Caco-2 (cell line): Measurements from ENCODE around the gene USP44. TPM values are rescaled to one million over a fixed set of nuclear protein-coding genes. Genes with fewer than 3 reads are reported as not detected.

Experiments
- BruUV-seq: library from RNA; stranded (reverse); fragments of 400-500 nt; replicated peaks from 2 replicates; lab custom pipeline; 2021; lab: Mats Ljungman, UMichigan
- CTCF ChIA-PET: fragments of 300-600 bp; sonication (Branson Sonifier 250); formaldehyde crosslinking; loops from one replicate; lab custom pipeline; 2022; ENCODE audit warnings: antibody characterized with exemption; lab: Charles Lee
- POLR2A ChIA-PET: fragments of 300-600 bp; sonication (Branson Sonifier 250); formaldehyde crosslinking; loops from one replicate; lab custom pipeline; 2022; ENCODE audit warnings: antibody characterized with exemption; lab: Charles Lee
- DNase-seq, 2 experiments: peaks; one replicate each; pipeline versions ENCODE4 v3.0.0 to v3.0.0-alpha.2; 2020 to 2022
- H3K27me3 ChIP-seq: replicated peaks from 2 replicates; pipeline ENCODE4 v1.6.0; 2011; ENCODE audit warnings: low read length; ENCODE audit not compliant: control insufficient read depth, insufficient read depth
- H3K36me3 ChIP-seq: 2 replicates; pipeline ENCODE4 v1.5.1; 2011; ENCODE audit warnings: low read length; ENCODE audit not compliant: control insufficient read depth, insufficient read depth
- H3K4me1 ChIP-seq: fragments of 250-450 bp; sonication (Bioruptor Pico); 2 replicates; pipeline ENCODE4 v1.5.1; 2020; ENCODE audit warnings: mild to moderate bottlenecking
- H3K4me3 ChIP-seq: 2 replicates; pipeline ENCODE4 v1.5.1; 2011; ENCODE audit warnings: low read depth, mild to moderate bottlenecking, control low read depth, low read length
- H3K9me3 ChIP-seq: fragments of 250-450 bp; sonication (Bioruptor Pico); 2 replicates; pipeline ENCODE4 v1.5.1; 2020; ENCODE audit warnings: mild to moderate bottlenecking, moderate library complexity
- H3K27ac Mint-ChIP-seq: one replicate; pipeline ENCODE4 v1.8.0; 2022; ENCODE audit warnings: mixed read lengths; ENCODE audit not compliant: unreplicated experiment
- H3K27me3 Mint-ChIP-seq: one replicate; pipeline ENCODE4 v1.8.0; 2022; ENCODE audit warnings: mixed read lengths; ENCODE audit not compliant: insufficient read depth, unreplicated experiment
- H3K36me3 Mint-ChIP-seq: one replicate; pipeline ENCODE4 v1.8.0; 2022; ENCODE audit warnings: mild to moderate bottlenecking, mixed read lengths; ENCODE audit not compliant: insufficient read depth, unreplicated experiment
- H3K4me1 Mint-ChIP-seq: one replicate; pipeline ENCODE4 v1.8.0; 2022; ENCODE audit warnings: low read depth, mixed read lengths; ENCODE audit not compliant: unreplicated experiment
- H3K4me3 Mint-ChIP-seq: one replicate; pipeline ENCODE4 v1.8.0; 2022; ENCODE audit warnings: mild to moderate bottlenecking, moderate library complexity, mixed read lengths; ENCODE audit not compliant: unreplicated experiment
- H3K9me3 Mint-ChIP-seq: one replicate; pipeline ENCODE4 v1.8.0; 2022; ENCODE audit warnings: mixed read lengths; ENCODE audit not compliant: unreplicated experiment
- intact Hi-C: fragments of 100-400 bp; cut with micrococcal nuclease; formaldehyde crosslinking; loops from one replicate; pipeline ENCODE4 v1.10.0; 2022; ENCODE audit not compliant: unreplicated experiment
- total RNA-seq: library from RNA; stranded (reverse); gene quantifications from 2 replicates; pipeline ENCODE4 v1.2.3, GENCODE V29; 2022
- TF ChIP-seq, protein P1 (sequence below), 2 experiments: fragments of 200-600 bp in 1 of 2; IDR thresholded peaks; 1 replicate in 1 of 2; 2 replicates in 1 of 2; pipeline versions ENCODE4 v1.5.1 to v1.8.0; 2011 to 2022; ENCODE audit warnings: antibody characterized with exemption in 1 of 2, control low read depth in 1 of 2, inconsistent platforms in 1 of 2, low read depth in 1 of 2, low read length in 1 of 2, mild to moderate bottlenecking in 1 of 2, moderate library complexity in 1 of 2; ENCODE audit not compliant: insufficient read depth in 1 of 2, severe bottlenecking in 1 of 2, unreplicated experiment in 1 of 2

The USP44 gene
- total RNA-seq, 1 experiment from 2014 or later: 0.14 TPM

DNA sequence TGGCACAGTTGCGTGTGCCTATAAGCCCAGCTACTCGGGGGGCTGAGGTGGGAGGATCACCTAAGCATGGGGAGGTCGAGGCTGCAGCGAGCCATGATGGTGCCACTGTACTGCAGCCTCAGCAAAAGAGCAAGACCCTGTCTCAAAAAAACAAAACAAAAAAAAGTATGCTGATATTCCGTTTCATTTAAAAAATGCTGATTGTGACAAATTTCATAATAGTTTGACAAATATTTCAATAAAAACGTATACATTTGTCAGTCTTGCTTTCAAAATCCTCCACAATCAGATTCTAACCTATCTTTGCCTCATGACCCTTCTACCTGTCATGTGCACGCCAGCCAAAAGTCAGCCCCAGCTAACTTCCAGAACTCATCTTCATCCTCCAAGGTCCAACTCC is 9.8 kb downstream of the USP44 start:
- CTCF ChIA-PET: no interaction called here
- no TSS peak for BruUV-seq
- no peak overlapping the region for H3K27ac Mint-ChIP-seq
- H3K4me1 ChIP-seq: peaks cover 4% of the 10 kb centered on the region; the same call in 1 of the 2 replicates
- no peak overlapping the region for H3K4me3 Mint-ChIP-seq
- no peaks in the 10 kb centered on the region for H3K27me3 Mint-ChIP-seq
- no peaks in the 10 kb centered on the region for H3K27me3 ChIP-seq
- no peaks in the 10 kb centered on the region for H3K9me3 Mint-ChIP-seq
- POLR2A ChIA-PET: no interaction called here
- H3K36me3 ChIP-seq: no peaks in the 10 kb centered on the region
- H3K36me3 Mint-ChIP-seq: no peaks in the 10 kb centered on the region
- H3K4me3 ChIP-seq: no peak overlapping the region
- no peaks in the 10 kb centered on the region for H3K9me3 ChIP-seq
- intact Hi-C loops: no loop called here
- H3K4me1 Mint-ChIP-seq: no peaks in the 10 kb centered on the region
- TF ChIP-seq, protein P1, sequence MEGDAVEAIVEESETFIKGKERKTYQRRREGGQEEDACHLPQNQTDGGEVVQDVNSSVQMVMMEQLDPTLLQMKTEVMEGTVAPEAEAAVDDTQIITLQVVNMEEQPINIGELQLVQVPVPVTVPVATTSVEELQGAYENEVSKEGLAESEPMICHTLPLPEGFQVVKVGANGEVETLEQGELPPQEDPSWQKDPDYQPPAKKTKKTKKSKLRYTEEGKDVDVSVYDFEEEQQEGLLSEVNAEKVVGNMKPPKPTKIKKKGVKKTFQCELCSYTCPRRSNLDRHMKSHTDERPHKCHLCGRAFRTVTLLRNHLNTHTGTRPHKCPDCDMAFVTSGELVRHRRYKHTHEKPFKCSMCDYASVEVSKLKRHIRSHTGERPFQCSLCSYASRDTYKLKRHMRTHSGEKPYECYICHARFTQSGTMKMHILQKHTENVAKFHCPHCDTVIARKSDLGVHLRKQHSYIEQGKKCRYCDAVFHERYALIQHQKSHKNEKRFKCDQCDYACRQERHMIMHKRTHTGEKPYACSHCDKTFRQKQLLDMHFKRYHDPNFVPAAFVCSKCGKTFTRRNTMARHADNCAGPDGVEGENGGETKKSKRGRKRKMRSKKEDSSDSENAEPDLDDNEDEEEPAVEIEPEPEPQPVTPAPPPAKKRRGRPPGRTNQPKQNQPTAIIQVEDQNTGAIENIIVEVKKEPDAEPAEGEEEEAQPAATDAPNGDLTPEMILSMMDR (IDR thresholded peaks at IDR 0.05; ENCODE audit: insufficient read depth in 1 of 2, low read depth in 1 of 2, low read length in 1 of 2, severe bottlenecking in 1 of 2, unreplicated experiment in 1 of 2): no peak
- DNase-seq: no peak

DNA sequence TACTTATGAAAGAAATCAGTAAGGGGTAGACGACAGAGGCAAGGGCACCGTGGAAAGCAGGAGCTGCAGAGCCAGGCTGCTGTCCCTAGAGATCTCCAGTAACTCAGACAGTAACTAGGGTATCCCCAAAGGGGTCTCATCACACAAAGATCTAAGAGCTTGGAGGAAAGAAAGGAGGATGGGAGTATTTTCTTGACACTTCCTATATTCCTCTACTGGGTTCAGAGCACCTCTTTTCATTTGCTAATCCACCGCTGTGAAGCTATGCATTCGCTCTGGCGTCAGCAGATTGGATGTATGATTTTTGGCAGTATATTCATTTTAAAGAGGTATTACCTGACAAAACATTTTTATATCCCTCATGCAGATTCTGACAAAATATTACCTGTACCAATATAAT is 12.6 kb downstream of the USP44 start:
- DNase-seq: no peak
- TF ChIP-seq, protein P1 (IDR thresholded peaks at IDR 0.05; ENCODE audit: insufficient read depth in 1 of 2, low read depth in 1 of 2, low read length in 1 of 2, severe bottlenecking in 1 of 2, unreplicated experiment in 1 of 2): no peak
- peaks cover 12% of the 10 kb centered on the region for H3K4me1 ChIP-seq
- intact Hi-C loops: no loop called here
- H3K36me3 ChIP-seq: no peaks in the 10 kb centered on the region
- no peaks in the 10 kb centered on the region for H3K27me3 Mint-ChIP-seq
- BruUV-seq: no TSS peak
- no peaks in the 10 kb centered on the region for H3K9me3 Mint-ChIP-seq
- H3K36me3 Mint-ChIP-seq: no peaks in the 10 kb centered on the region
- H3K4me1 Mint-ChIP-seq: peaks cover 10% of the 10 kb centered on the region
- H3K4me3 Mint-ChIP-seq: no peak overlapping the region
- H3K9me3 ChIP-seq: no peaks in the 10 kb centered on the region
- no peak overlapping the region for H3K4me3 ChIP-seq
- H3K27ac Mint-ChIP-seq: no peak overlapping the region
- H3K27me3 ChIP-seq: no peaks in the 10 kb centered on the region
- POLR2A ChIA-PET: interaction anchor here (0.6 kb wide), 1 partner anchor 25 kb away, joined by 3 read pairs; no protein-coding TSS in a partner anchor
- CTCF ChIA-PET: no interaction called here

DNA sequence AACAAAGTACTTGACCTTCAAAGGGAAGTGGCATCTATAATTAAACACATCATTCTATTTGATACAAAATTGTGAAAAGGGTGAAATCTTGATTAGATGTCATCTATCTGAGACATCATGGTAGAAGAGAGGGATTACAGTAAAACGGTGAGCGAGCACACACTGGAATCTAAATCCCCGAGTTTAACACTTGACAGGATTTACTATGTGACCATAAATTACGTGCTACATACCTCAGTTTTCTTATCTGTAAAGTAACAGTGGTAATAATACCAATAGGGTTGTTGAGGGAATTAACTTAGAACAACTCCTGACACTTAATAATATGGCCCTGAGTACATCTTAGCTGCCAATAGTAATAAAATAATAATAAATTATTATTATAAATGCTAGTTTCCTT is 13.3 kb downstream of the USP44 start:
- TF ChIP-seq, protein P1 (IDR thresholded peaks at IDR 0.05; ENCODE audit: insufficient read depth in 1 of 2, low read depth in 1 of 2, low read length in 1 of 2, severe bottlenecking in 1 of 2, unreplicated experiment in 1 of 2): no peak
- CTCF ChIA-PET: no interaction called here
- no peaks in the 10 kb centered on the region for H3K9me3 Mint-ChIP-seq
- BruUV-seq: no TSS peak
- H3K9me3 ChIP-seq: no peaks in the 10 kb centered on the region
- intact Hi-C loops: no loop called here
- H3K36me3 ChIP-seq: no peaks in the 10 kb centered on the region
- H3K36me3 Mint-ChIP-seq: no peaks in the 10 kb centered on the region
- H3K4me1 Mint-ChIP-seq: peaks cover 16% of the 10 kb centered on the region
- H3K27me3 ChIP-seq: no peaks in the 10 kb centered on the region
- no peak for DNase-seq
- no peak overlapping the region for H3K4me3 ChIP-seq
- H3K4me1 ChIP-seq: peaks cover 19% of the 10 kb centered on the region
- POLR2A ChIA-PET: no interaction called here
- H3K27ac Mint-ChIP-seq: no peak overlapping the region
- no peak overlapping the region for H3K4me3 Mint-ChIP-seq
- no peaks in the 10 kb centered on the region for H3K27me3 Mint-ChIP-seq
